Measurements from ENCODE around the gene ZGPAT. TPM values are rescaled to one million over a fixed set of nuclear protein-coding genes. Genes with fewer than 3 reads are reported as not detected.

Gene ZGPAT
- total and polyA plus RNA-seq, 10 of the 15 experiments (the other 5 are each of a cell fraction or from before 2014, with no cell fraction given) = 0.58 to 52.9 (median 18.0) TPM

- TF ChIP-seq, protein P1, sequence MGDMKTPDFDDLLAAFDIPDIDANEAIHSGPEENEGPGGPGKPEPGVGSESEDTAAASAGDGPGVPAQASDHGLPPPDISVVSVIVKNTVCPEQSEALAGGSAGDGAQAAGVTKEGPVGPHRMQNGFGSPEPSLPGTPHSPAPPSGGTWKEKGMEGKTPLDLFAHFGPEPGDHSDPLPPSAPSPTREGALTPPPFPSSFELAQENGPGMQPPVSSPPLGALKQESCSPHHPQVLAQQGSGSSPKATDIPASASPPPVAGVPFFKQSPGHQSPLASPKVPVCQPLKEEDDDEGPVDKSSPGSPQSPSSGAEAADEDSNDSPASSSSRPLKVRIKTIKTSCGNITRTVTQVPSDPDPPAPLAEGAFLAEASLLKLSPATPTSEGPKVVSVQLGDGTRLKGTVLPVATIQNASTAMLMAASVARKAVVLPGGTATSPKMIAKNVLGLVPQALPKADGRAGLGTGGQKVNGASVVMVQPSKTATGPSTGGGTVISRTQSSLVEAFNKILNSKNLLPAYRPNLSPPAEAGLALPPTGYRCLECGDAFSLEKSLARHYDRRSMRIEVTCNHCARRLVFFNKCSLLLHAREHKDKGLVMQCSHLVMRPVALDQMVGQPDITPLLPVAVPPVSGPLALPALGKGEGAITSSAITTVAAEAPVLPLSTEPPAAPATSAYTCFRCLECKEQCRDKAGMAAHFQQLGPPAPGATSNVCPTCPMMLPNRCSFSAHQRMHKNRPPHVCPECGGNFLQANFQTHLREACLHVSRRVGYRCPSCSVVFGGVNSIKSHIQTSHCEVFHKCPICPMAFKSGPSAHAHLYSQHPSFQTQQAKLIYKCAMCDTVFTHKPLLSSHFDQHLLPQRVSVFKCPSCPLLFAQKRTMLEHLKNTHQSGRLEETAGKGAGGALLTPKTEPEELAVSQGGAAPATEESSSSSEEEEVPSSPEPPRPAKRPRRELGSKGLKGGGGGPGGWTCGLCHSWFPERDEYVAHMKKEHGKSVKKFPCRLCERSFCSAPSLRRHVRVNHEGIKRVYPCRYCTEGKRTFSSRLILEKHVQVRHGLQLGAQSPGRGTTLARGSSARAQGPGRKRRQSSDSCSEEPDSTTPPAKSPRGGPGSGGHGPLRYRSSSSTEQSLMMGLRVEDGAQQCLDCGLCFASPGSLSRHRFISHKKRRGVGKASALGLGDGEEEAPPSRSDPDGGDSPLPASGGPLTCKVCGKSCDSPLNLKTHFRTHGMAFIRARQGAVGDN (IDR thresholded peaks at IDR 0.05) = no peak
- TF ChIP-seq, protein P2, sequence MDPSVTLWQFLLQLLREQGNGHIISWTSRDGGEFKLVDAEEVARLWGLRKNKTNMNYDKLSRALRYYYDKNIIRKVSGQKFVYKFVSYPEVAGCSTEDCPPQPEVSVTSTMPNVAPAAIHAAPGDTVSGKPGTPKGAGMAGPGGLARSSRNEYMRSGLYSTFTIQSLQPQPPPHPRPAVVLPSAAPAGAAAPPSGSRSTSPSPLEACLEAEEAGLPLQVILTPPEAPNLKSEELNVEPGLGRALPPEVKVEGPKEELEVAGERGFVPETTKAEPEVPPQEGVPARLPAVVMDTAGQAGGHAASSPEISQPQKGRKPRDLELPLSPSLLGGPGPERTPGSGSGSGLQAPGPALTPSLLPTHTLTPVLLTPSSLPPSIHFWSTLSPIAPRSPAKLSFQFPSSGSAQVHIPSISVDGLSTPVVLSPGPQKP (IDR thresholded peaks at IDR 0.05; ENCODE audit: low read depth, low read length) = no peak
- TF ChIP-seq E2F8 (IDR thresholded peaks at IDR 0.05; ENCODE audit: low read depth, partially characterized antibody) (no peak), SRF (IDR thresholded peaks at IDR 0.05; ENCODE audit: low read depth in 2 of 2, low read length in 2 of 2) (no peak)
Observed at GRCh38 chr20:63687419-63688178, 20.2 kb upstream of the ZGPAT start (continued).

All from GM12878 (cell line).